K562 (cell line): Measurements from ENCODE around the gene UGT1A3. TPM values are rescaled to one million over a fixed set of nuclear protein-coding genes. Genes with fewer than 3 reads are reported as not detected.

Experiments
- ATAC-seq: fragments of 200-7000 bp; cut with Tn5 transposase; 3 replicates; pipeline ENCODE4 v1.9.1; 2020; ENCODE audit warnings: moderate library complexity
- BruUV-seq: library from RNA; stranded (reverse); fragments of 400-500 nt; replicated peaks from 2 replicates; lab custom pipeline; 2021; lab: Mats Ljungman, UMichigan
- CTCF ChIA-PET: fragments of 300-600 bp; formaldehyde crosslinking; extraction: SDS; loops from one replicate; lab custom pipeline; 2021; ENCODE audit warnings: low intra/inter-chr PET ratio; lab: Yijun Ruan, JAX
- POLR2A ChIA-PET: fragments of 300-600, 350-650 bp; sonication (Branson Sonifier 250); formaldehyde crosslinking; extraction: SDS; loops from one replicate; lab custom pipeline; 2021; ENCODE audit warnings: antibody characterized with exemption, inconsistent platforms; lab: Yijun Ruan, JAX
- DNase-seq, 4 experiments: peaks; one replicate each; pipeline versions ENCODE4 v3.0.0 to v3.0.0-alpha.2; 2011 to 2018; ENCODE audit warnings: low spot score in 3 of 4, mixed read lengths in 3 of 4; ENCODE audit errors: extremely low read depth in 1 of 4
- FAIRE-seq: peaks from 2 replicates; lab custom pipeline; 2011; peaks lifted over from hg19 to GRCh38; lab: Jason Lieb, UNC
- H2AFZ ChIP-seq: 2 replicates; pipeline ENCODE4 v1.6.0; 2011; ENCODE audit warnings: low read depth, low read length, control low read depth, inconsistent platforms
- H3K27ac ChIP-seq: fragments of 200-600 bp; 3 replicates; pipeline ENCODE4 v1.8.0; 2011; ENCODE audit warnings: low read depth, mild to moderate bottlenecking, control low read depth, inconsistent platforms, low read length, moderate library complexity, mixed read lengths; ENCODE audit errors: extremely low read depth
- H3K27me3 ChIP-seq, 2 experiments: fragments of 300-600 bp in 1 of 2; 2 replicates in 1 of 2; 3 replicates in 1 of 2; pipeline versions ENCODE4 v1.6.0 to v1.8.0; 2011; ENCODE audit warnings: inconsistent platforms in 2 of 2, low read length in 2 of 2, mild to moderate bottlenecking in 1 of 2, mixed read lengths in 1 of 2, moderate library complexity in 1 of 2; ENCODE audit not compliant: control insufficient read depth in 2 of 2, insufficient read depth in 2 of 2
- H3K36me3 ChIP-seq: fragments of 300-600 bp; 3 replicates; pipeline ENCODE4 v1.8.0; 2011; ENCODE audit warnings: mild to moderate bottlenecking, low read length, inconsistent platforms; ENCODE audit not compliant: control insufficient read depth, insufficient read depth
- H3K4me1 ChIP-seq, 2 experiments: fragments of 200-600 bp in 1 of 2; replicated peaks in 1 of 2; 2 replicates in 1 of 2; 3 replicates in 1 of 2; pipeline versions ENCODE4 v1.5.1 to v1.8.0; 2011; ENCODE audit warnings: inconsistent platforms in 2 of 2, low read length in 2 of 2, mild to moderate bottlenecking in 1 of 2, mixed read lengths in 1 of 2, moderate library complexity in 1 of 2; ENCODE audit not compliant: control insufficient read depth in 2 of 2, insufficient read depth in 2 of 2
- H3K4me2 ChIP-seq: 2 replicates; pipeline ENCODE4 v1.6.1; 2011; ENCODE audit warnings: low read length, control low read depth, inconsistent platforms, mixed read lengths; ENCODE audit not compliant: insufficient read depth
- H3K4me3 ChIP-seq: fragments of 200-600 bp; sonication (generic), shearing (Covaris generic); 2 replicates; pipeline ENCODE4 v1.5.1; 2016; ENCODE audit warnings: control low read depth, inconsistent platforms
- H3K79me2 ChIP-seq: fragments of 200-600 bp; 3 replicates; pipeline ENCODE4 v1.8.0; 2011; ENCODE audit warnings: low read length, inconsistent platforms; ENCODE audit not compliant: control insufficient read depth, insufficient read depth
- H3K9ac ChIP-seq, 2 experiments: 2 replicates each; pipeline versions ENCODE4 v1.6.0 to v1.6.1; 2011; ENCODE audit warnings: low read depth in 2 of 2, low read length in 2 of 2, control low read depth in 1 of 2, inconsistent platforms in 1 of 2, mild to moderate bottlenecking in 1 of 2, mixed read lengths in 1 of 2; ENCODE audit not compliant: insufficient read depth in 1 of 2
- H3K9me1 ChIP-seq: one replicate; pipeline ENCODE4 v1.6.0; 2011; ENCODE audit warnings: inconsistent platforms, mild to moderate bottlenecking, low read length, moderate library complexity; ENCODE audit not compliant: control insufficient read depth, insufficient read depth
- H3K9me3 ChIP-seq: replicated peaks from 2 replicates; pipeline ENCODE4 v1.5.1; 2011; ENCODE audit warnings: low read depth, low read length, inconsistent platforms; ENCODE audit not compliant: control insufficient read depth, insufficient read depth
- H4K20me1 ChIP-seq: replicated peaks from 2 replicates; pipeline ENCODE4 v1.6.1; 2011; ENCODE audit warnings: low read length, inconsistent platforms, mixed read lengths; ENCODE audit not compliant: control insufficient read depth, insufficient read depth
- ELF4 ChIP-seq: fragments of 450-650 bp; formaldehyde crosslinking; IDR thresholded peaks from 2 replicates; pipeline ENCODE4 v1.4.0; 2022; ENCODE audit warnings: missing genetic modification characterization
- KDM1A ChIP-seq, 2 experiments: fragments of 450-650 bp; IDR thresholded peaks; 2 replicates each; pipeline ENCODE4 v1.6.1; 2016; ENCODE audit warnings: mild to moderate bottlenecking in 2 of 2
- MEIS2 ChIP-seq: fragments of 450-650 bp; IDR thresholded peaks from 2 replicates; pipeline ENCODE4 v1.6.1; 2014; ENCODE audit warnings: mild to moderate bottlenecking; ENCODE audit not compliant: partially characterized antibody
- NCOR1 ChIP-seq: fragments of 450-650 bp; IDR thresholded peaks from 2 replicates; pipeline ENCODE4 v1.6.1; 2016; ENCODE audit warnings: mild to moderate bottlenecking, moderate library complexity
- SIRT6 ChIP-seq: IDR thresholded peaks from one replicate; pipeline ENCODE4 v1.6.1; 2012; ENCODE audit warnings: low read depth, mild to moderate bottlenecking, control low read depth, inconsistent platforms, low read length, moderate library complexity
- TCF7L2 ChIP-seq: fragments of 150-350 bp; IDR thresholded peaks from 2 replicates; pipeline ENCODE4 v1.6.1; 2016; ENCODE audit warnings: low read depth, mild to moderate bottlenecking, low read length, moderate library complexity
- ZBTB1 ChIP-seq: sonication (generic); formaldehyde crosslinking; IDR thresholded peaks from 2 replicates; pipeline ENCODE4 v1.8.1; 2023; ENCODE audit warnings: missing genetic modification reagents, low read depth, mild to moderate bottlenecking, borderline replicate concordance
- ZNF121 ChIP-seq: sonication (generic); formaldehyde crosslinking; conservative IDR thresholded peaks from 2 replicates; pipeline ENCODE4 v1.8.0; 2022; ENCODE audit warnings: missing genetic modification reagents
- ZNF830 ChIP-seq: fragments of 250-450 bp; sonication (Bioruptor Pico); IDR thresholded peaks from 2 replicates; pipeline ENCODE4 v1.5.0; 2021; ENCODE audit warnings: mild to moderate bottlenecking
- WGBS: fragments of 100-300 bp; shearing (Covaris generic); methylation state at CpG from one replicate; pipeline ENCODE4 v1.1.6; 2016; ENCODE audit warnings: low coverage, mixed read lengths; ENCODE audit not compliant: insufficient coverage; ENCODE audit errors: missing lambda C conversion rate; 5-methylcytosine and 5-hydroxymethylcytosine counted together
- in situ Hi-C: fragments of 300-500 bp; cut with MboI; formaldehyde crosslinking; loops from 4 replicates; pipeline ENCODE4 v1.15.0; 2018; ENCODE audit warnings: inconsistent platforms, mixed read lengths
- intact Hi-C: fragments of 100-400 bp; cut with micrococcal nuclease; formaldehyde crosslinking; loops from 2 replicates; pipeline ENCODE4 v1.14.2; 2022
- polyA plus RNA-seq, 8 experiments: library from polyadenylated mRNA; depleted of rRNA in 4 of 8; stranded (reverse) in 5 of 8; unstranded in 3 of 8; fragments of >200 nt; fragmentation: Nextera tagmentation in 2 of 8; fragmentation: Illumina TruSeq in 1 of 8; extraction: Ambion mirVana in 2 of 8; extraction: Trizol in 1 of 8; gene quantifications; 2 replicates each; pipeline versions ENCODE4 v1.2.1 to v1.2.3, GENCODE V29; 2011 to 2014; ENCODE audit warnings: inconsistent platforms in 1 of 8, missing spikeins in 1 of 8
- total RNA-seq, 7 experiments: library from RNA; depleted of rRNA in 6 of 7; stranded (reverse); fragments of >200 nt in 6 of 7; fragmentation: Illumina TruSeq in 2 of 7; extraction: Trizol in 2 of 7; gene quantifications; 2 replicates each; pipeline versions ENCODE4 v1.2.1 to v1.2.3, GENCODE V29; 2011 to 2021; ENCODE audit warnings: low replicate concordance in 1 of 7
- TF ChIP-seq, protein P1 (sequence below): conservative IDR thresholded peaks from 2 replicates; pipeline ENCODE4 v1.6.1; 2011; ENCODE audit warnings: low read depth, mild to moderate bottlenecking, low read length; ENCODE audit not compliant: control insufficient read depth

The UGT1A3 gene
- total and polyA plus RNA-seq, 9 of the 15 experiments (the other 6 are each of a cell fraction or from before 2014, with no cell fraction given): not detected

DNA sequence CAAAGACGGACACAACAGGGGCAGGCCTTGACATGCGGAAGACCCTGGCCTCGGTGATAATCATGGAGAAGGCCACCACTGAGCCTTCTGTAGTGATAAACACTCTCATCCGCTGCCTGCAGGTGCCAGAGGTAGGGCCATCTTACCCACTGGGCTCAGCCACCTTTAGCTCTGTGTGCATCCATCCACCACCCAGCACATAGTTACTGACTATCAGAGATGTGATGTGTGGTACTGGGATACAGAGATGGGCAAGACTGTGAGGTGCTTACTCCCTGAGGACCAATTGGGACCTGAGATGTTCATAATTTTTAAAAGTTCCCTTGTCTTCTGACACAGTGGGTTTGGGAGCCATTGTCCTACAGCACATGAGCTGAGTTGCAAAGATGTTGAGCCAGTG is 50.9 kb downstream of the UGT1A3 start:
- H3K27ac ChIP-seq: no peak overlapping the region
- ChIA-PET CTCF (no interaction called here), POLR2A (interaction anchor here (0.8 kb wide), 1 partner anchor 15 kb away, joined by 3 read pairs; no protein-coding TSS in a partner anchor)
- H3K9me3 ChIP-seq: no peaks in the 10 kb centered on the region
- TF ChIP-seq, protein P1, sequence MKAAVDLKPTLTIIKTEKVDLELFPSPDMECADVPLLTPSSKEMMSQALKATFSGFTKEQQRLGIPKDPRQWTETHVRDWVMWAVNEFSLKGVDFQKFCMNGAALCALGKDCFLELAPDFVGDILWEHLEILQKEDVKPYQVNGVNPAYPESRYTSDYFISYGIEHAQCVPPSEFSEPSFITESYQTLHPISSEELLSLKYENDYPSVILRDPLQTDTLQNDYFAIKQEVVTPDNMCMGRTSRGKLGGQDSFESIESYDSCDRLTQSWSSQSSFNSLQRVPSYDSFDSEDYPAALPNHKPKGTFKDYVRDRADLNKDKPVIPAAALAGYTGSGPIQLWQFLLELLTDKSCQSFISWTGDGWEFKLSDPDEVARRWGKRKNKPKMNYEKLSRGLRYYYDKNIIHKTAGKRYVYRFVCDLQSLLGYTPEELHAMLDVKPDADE: no peak
- TF ChIP-seq ZBTB1 (CRISPR knock-in tag) (no peak), SIRT6 (no peak), KDM1A (IDR thresholded peaks at IDR 0.05) (no peak), ZNF830 (no peak), TCF7L2 (no peak), ZNF121 (CRISPR knock-in tag) (no peak), MEIS2 (no peak), ELF4 (CRISPR knock-in tag) (no peak), NCOR1 (no peak)
- no peak overlapping the region for H3K4me3 ChIP-seq
- DNase-seq: no peak
- intact Hi-C loops (no loop called here), in situ Hi-C loops (no loop called here)
- no peak overlapping the region for H2AFZ ChIP-seq
- no TSS peak for BruUV-seq
- no peaks in the 10 kb centered on the region for H3K79me2 ChIP-seq
- no peaks in the 10 kb centered on the region for H4K20me1 ChIP-seq
- H3K9me1 ChIP-seq: no peaks in the 10 kb centered on the region
- 0% methylated on average over 4 of the region's 4 CpGs for WGBS
- no peaks in the 10 kb centered on the region for H3K27me3 ChIP-seq
- H3K9ac ChIP-seq: no peak overlapping the region
- no peak overlapping the region for H3K4me2 ChIP-seq
- no peaks in the 10 kb centered on the region for H3K4me1 ChIP-seq
- ATAC-seq: no peak
- no peak for FAIRE-seq
- H3K36me3 ChIP-seq: no peaks in the 10 kb centered on the region
